GM23338 (cell line): ENCODE measurements around the gene CIDEB. TPM values are rescaled to one million over a fixed set of nuclear protein-coding genes. Genes with fewer than 3 reads are reported as not detected.

ENCODE experiments used
- ATAC-seq: fragments of 200-7000 bp; cut with Tn5 transposase; 3 replicates; pipeline ENCODE4 v1.9.1; 2020
- DNase-seq: peaks from one replicate; pipeline ENCODE4 v3.0.0-alpha.2; 2015; ENCODE audit warnings: low spot score
- H2AFZ ChIP-seq: fragments of 200-600 bp; sonication (generic); 2 replicates; pipeline ENCODE4 v1.8.0; 2016; ENCODE audit warnings: antibody characterized with exemption, mild to moderate bottlenecking, moderate library complexity
- H3F3A ChIP-seq: fragments of 200-600 bp; sonication (generic); replicated peaks from 2 replicates; pipeline ENCODE4 v1.8.0; 2017; ENCODE audit warnings: antibody characterized with exemption, mixed run types, low read depth
- H3K27ac ChIP-seq: fragments of 200-600 bp; sonication (generic); 2 replicates; pipeline ENCODE4 v1.6.1; 2016; ENCODE audit warnings: low read depth
- H3K27me3 ChIP-seq: fragments of 200-600 bp; sonication (generic); 2 replicates; pipeline ENCODE4 v1.8.0; 2016; ENCODE audit warnings: mild to moderate bottlenecking, mixed run types, moderate library complexity; ENCODE audit not compliant: insufficient read depth
- H3K36me3 ChIP-seq: fragments of 200-600 bp; sonication (generic); 2 replicates; pipeline ENCODE4 v1.8.0; 2016; ENCODE audit warnings: mild to moderate bottlenecking; ENCODE audit not compliant: insufficient read depth
- H3K4me1 ChIP-seq: fragments of 200-600 bp; sonication (generic); 2 replicates; pipeline ENCODE4 v1.8.0; 2016; ENCODE audit warnings: mild to moderate bottlenecking, moderate library complexity; ENCODE audit not compliant: insufficient read depth
- H3K4me2 ChIP-seq: fragments of 200-600 bp; sonication (generic); 2 replicates; pipeline ENCODE4 v1.7.1; 2017; ENCODE audit warnings: mixed run types
- H3K4me3 ChIP-seq: fragments of 200-600 bp; sonication (generic); 2 replicates; pipeline ENCODE4 v1.6.1; 2016; ENCODE audit warnings: mixed run types
- H3K79me2 ChIP-seq: fragments of 200-600 bp; sonication (generic); replicated peaks from 2 replicates; pipeline ENCODE4 v1.8.0; 2017; ENCODE audit warnings: mild to moderate bottlenecking; ENCODE audit not compliant: insufficient read depth
- H3K9me2 ChIP-seq: fragments of 200-600 bp; sonication (generic); 2 replicates; pipeline ENCODE4 v1.8.0; 2017; ENCODE audit not compliant: insufficient read depth
- H4K20me1 ChIP-seq: fragments of 200-600 bp; sonication (generic); replicated peaks from 2 replicates; pipeline ENCODE4 v1.8.0; 2017; ENCODE audit warnings: mild to moderate bottlenecking; ENCODE audit not compliant: insufficient read depth
- H3K27ac Mint-ChIP-seq: 2 replicates; pipeline ENCODE4 v1.8.0; 2020; ENCODE audit warnings: inconsistent platforms, mild to moderate bottlenecking, moderate library complexity, mixed read lengths
- H3K27me3 Mint-ChIP-seq: 3 replicates; pipeline ENCODE4 v1.8.0; 2022; ENCODE audit warnings: low read depth, mild to moderate bottlenecking, moderate library complexity, mixed read lengths, inconsistent platforms; ENCODE audit not compliant: insufficient read depth, poor library complexity
- H3K36me3 Mint-ChIP-seq: 3 replicates; pipeline ENCODE4 v1.8.0; 2021; ENCODE audit warnings: low read depth, mild to moderate bottlenecking, inconsistent platforms, moderate library complexity, mixed read lengths
- H3K4me1 Mint-ChIP-seq: 3 replicates; pipeline ENCODE4 v1.8.0; 2020; ENCODE audit warnings: mild to moderate bottlenecking, inconsistent platforms, mixed read lengths
- H3K4me3 Mint-ChIP-seq: 3 replicates; pipeline ENCODE4 v1.8.0; 2021; ENCODE audit warnings: moderate library complexity, mild to moderate bottlenecking, inconsistent platforms, mixed read lengths
- H3K9me3 Mint-ChIP-seq: 3 replicates; pipeline ENCODE4 v1.8.0; 2020; ENCODE audit warnings: moderate library complexity, mild to moderate bottlenecking, inconsistent platforms, mixed read lengths
- CREB1 ChIP-seq: fragments of 250-450 bp; sonication (Bioruptor Pico); IDR thresholded peaks from 2 replicates; pipeline ENCODE4 v1.5.0; 2020; ENCODE audit warnings: low read depth, mild to moderate bottlenecking, moderate library complexity
- CTCF ChIP-seq, 2 experiments: fragments of 200-600 bp in 1 of 2; sonication (generic) in 1 of 2; conservative IDR thresholded peaks; 2 replicates each; pipeline versions ENCODE4 v1.5.1 to v1.6.1; 2016 to 2017; ENCODE audit warnings: antibody characterized with exemption in 2 of 2, low read depth in 2 of 2, mild to moderate bottlenecking in 2 of 2, moderate library complexity in 1 of 2
- ETS1 ChIP-seq: IDR thresholded peaks from 2 replicates; pipeline ENCODE4 v1.6.1; 2016; ENCODE audit warnings: antibody characterized with exemption
- EZH2 ChIP-seq: fragments of 200-600 bp; sonication (generic); IDR thresholded peaks from one replicate; pipeline ENCODE4 v1.8.0; 2017; ENCODE audit warnings: antibody characterized with exemption, mild to moderate bottlenecking, low read depth; ENCODE audit not compliant: unreplicated experiment
- EZH2phosphoT487 ChIP-seq: fragments of 200-600 bp; sonication (generic); IDR thresholded peaks from one replicate; pipeline ENCODE4 v1.8.1; 2018; ENCODE audit warnings: antibody characterized with exemption; ENCODE audit not compliant: unreplicated experiment
- JUNB ChIP-seq: IDR thresholded peaks from one replicate; pipeline ENCODE4 v1.6.1; 2016; ENCODE audit warnings: antibody characterized with exemption; ENCODE audit not compliant: unreplicated experiment
- NANOG ChIP-seq: IDR thresholded peaks from 2 replicates; pipeline ENCODE4 v1.6.1; 2016; ENCODE audit warnings: antibody characterized with exemption, borderline replicate concordance
- POLR2AphosphoS5 ChIP-seq: IDR thresholded peaks from 2 replicates; pipeline ENCODE4 v1.6.1; 2016; ENCODE audit warnings: antibody characterized with exemption, low read depth
- REST ChIP-seq: IDR thresholded peaks from one replicate; pipeline ENCODE4 v1.6.1; 2018; ENCODE audit warnings: antibody characterized with exemption; ENCODE audit not compliant: unreplicated experiment
- STAT1 ChIP-seq: IDR thresholded peaks from one replicate; pipeline ENCODE4 v1.6.1; 2016; ENCODE audit warnings: antibody characterized with exemption; ENCODE audit not compliant: unreplicated experiment
- ZNF114 ChIP-seq: fragments of 250-450 bp; sonication (Bioruptor Pico); IDR thresholded peaks from 2 replicates; pipeline ENCODE4 v1.5.0; 2020; ENCODE audit warnings: mild to moderate bottlenecking, moderate library complexity
- ZNF331 ChIP-seq: fragments of 250-450 bp; sonication (Bioruptor Pico); IDR thresholded peaks from 2 replicates; pipeline ENCODE4 v1.5.0; 2020; ENCODE audit warnings: low read depth, mild to moderate bottlenecking, moderate library complexity
- polyA plus RNA-seq: library from polyadenylated mRNA; unstranded; fragments of >200 nt; fragmentation: Nextera tagmentation; extraction: Ambion mirVana; gene quantifications from 2 replicates; pipeline ENCODE4 v1.2.1, GENCODE V29; 2016
- total RNA-seq: library from RNA; depleted of rRNA; stranded (reverse); fragments of >200 nt; shearing (Covaris generic); gene quantifications from 2 replicates; pipeline ENCODE4 v1.2.3, GENCODE V29; 2014
- TF ChIP-seq, protein P1 (sequence below): fragments of 250-450 bp; sonication (Bioruptor Pico); IDR thresholded peaks from 2 replicates; pipeline ENCODE4 v1.5.0; 2020; ENCODE audit warnings: mild to moderate bottlenecking, moderate library complexity

CIDEB gene
- total and polyA plus RNA-seq, 2 experiments from 2014 or later, result 3.4 to 4.6 TPM

DNA sequence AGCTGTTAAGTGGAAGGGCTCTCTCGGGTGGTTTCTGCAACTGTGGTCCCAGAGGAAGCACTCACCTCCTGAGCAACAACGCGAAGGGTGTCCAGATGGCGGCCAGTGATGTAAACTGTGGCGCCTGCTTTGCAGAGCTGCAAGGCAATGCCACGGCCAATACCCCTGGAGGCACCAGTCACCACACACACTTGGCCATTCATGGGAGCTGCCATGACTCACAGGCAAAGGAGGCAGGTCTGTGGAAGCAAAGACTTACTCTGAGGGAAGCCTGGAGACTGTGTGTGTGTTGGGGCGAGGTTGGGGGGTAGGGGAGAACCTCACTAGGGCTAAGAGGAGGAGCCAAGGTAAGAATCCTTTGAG is 8.9 kb downstream of the CIDEB start:
- H3K79me2 ChIP-seq, result peaks cover 13% of the 10 kb centered on the region

More for the DNA sequence above, 8.9 kb downstream of the CIDEB start:
- Histone ChIP-seq H3K4me3 (peak overlapping the region; percentile 95), H3K4me2 (peak overlapping the region; percentile 98), H3K36me3 (peaks cover 12% of the 10 kb centered on the region), H3F3A (peaks cover 7% of the 10 kb centered on the region), H3K27me3 (no peaks in the 10 kb centered on the region), H3K4me1 (peaks cover 16% of the 10 kb centered on the region; the same call in 1 of the 2 replicates), H2AFZ (peak overlapping the region; percentile 96; the same call in 1 of the 2 replicates), H3K27ac (no peak overlapping the region), H4K20me1 (peaks cover 15% of the 10 kb centered on the region), H3K9me2 (no peaks in the 10 kb centered on the region)
- DNase-seq (peak; percentile 30), ATAC-seq (no peak; the same call in 2 of the 3 replicates)
- Mint-ChIP-seq H3K27me3 (peaks cover 13% of the 10 kb centered on the region), H3K9me3 (peaks cover 2% of the 10 kb centered on the region; the same call in 1 of the 3 replicates), H3K27ac (peak overlapping the region; percentile 93), H3K4me3 (peak overlapping the region; percentile 90), H3K4me1 (peaks cover 21% of the 10 kb centered on the region), H3K36me3 (peaks cover 28% of the 10 kb centered on the region)
- TF ChIP-seq POLR2AphosphoS5 (no peak), REST (no peak), STAT1 (no peak), EZH2 (no peak), ZNF114 (no peak), ZNF331 (CRISPR knock-in tag) (no peak), NANOG (no peak), CTCF (conservative IDR thresholded peaks at IDR 0.05; ENCODE audit: low read depth in 2 of 2) (no peak), CREB1 (CRISPR knock-in tag) (no peak), JUNB (no peak), EZH2phosphoT487 (no peak), ETS1 (no peak)
- TF ChIP-seq, protein P1, sequence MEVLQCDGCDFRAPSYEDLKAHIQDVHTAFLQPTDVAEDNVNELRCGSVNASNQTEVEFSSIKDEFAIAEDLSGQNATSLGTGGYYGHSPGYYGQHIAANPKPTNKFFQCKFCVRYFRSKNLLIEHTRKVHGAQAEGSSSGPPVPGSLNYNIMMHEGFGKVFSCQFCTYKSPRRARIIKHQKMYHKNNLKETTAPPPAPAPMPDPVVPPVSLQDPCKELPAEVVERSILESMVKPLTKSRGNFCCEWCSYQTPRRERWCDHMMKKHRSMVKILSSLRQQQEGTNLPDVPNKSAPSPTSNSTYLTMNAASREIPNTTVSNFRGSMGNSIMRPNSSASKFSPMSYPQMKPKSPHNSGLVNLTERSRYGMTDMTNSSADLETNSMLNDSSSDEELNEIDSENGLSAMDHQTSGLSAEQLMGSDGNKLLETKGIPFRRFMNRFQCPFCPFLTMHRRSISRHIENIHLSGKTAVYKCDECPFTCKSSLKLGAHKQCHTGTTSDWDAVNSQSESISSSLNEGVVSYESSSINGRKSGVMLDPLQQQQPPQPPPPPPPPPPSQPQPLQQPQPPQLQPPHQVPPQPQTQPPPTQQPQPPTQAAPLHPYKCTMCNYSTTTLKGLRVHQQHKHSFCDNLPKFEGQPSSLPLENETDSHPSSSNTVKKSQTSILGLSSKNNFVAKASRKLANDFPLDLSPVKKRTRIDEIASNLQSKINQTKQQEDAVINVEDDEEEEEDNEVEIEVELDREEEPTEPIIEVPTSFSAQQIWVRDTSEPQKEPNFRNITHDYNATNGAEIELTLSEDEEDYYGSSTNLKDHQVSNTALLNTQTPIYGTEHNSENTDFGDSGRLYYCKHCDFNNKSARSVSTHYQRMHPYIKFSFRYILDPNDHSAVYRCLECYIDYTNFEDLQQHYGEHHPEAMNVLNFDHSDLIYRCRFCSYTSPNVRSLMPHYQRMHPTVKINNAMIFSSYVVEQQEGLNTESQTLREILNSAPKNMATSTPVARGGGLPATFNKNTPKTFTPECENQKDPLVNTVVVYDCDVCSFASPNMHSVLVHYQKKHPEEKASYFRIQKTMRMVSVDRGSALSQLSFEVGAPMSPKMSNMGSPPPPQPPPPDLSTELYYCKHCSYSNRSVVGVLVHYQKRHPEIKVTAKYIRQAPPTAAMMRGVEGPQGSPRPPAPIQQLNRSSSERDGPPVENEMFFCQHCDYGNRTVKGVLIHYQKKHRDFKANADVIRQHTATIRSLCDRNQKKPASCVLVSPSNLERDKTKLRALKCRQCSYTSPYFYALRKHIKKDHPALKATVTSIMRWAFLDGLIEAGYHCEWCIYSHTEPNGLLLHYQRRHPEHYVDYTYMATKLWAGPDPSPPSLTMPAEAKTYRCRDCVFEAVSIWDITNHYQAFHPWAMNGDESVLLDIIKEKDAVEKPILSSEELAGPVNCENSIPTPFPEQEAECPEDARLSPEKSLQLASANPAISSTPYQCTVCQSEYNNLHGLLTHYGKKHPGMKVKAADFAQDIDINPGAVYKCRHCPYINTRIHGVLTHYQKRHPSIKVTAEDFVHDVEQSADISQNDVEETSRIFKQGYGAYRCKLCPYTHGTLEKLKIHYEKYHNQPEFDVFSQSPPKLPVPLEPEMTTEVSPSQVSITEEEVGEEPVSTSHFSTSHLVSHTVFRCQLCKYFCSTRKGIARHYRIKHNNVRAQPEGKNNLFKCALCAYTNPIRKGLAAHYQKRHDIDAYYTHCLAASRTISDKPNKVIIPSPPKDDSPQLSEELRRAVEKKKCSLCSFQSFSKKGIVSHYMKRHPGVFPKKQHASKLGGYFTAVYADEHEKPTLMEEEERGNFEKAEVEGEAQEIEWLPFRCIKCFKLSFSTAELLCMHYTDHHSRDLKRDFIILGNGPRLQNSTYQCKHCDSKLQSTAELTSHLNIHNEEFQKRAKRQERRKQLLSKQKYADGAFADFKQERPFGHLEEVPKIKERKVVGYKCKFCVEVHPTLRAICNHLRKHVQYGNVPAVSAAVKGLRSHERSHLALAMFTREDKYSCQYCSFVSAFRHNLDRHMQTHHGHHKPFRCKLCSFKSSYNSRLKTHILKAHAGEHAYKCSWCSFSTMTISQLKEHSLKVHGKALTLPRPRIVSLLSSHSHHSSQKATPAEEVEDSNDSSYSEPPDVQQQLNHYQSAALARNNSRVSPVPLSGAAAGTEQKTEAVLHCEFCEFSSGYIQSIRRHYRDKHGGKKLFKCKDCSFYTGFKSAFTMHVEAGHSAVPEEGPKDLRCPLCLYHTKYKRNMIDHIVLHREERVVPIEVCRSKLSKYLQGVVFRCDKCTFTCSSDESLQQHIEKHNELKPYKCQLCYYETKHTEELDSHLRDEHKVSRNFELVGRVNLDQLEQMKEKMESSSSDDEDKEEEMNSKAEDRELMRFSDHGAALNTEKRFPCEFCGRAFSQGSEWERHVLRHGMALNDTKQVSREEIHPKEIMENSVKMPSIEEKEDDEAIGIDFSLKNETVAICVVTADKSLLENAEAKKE (CRISPR knock-in tag), result no peak
